Astrocyte (in vitro differentiated cells and primary cell): ENCODE data around the gene RAB11B.

Source experiments
- CTCF ChIP-seq: IDR thresholded peaks from 2 replicates; pipeline ENCODE4 v1.5.1; 2011; ENCODE audit warnings: low read depth, mild to moderate bottlenecking, inconsistent platforms, low read length, moderate library complexity; ENCODE audit not compliant: insufficient read depth
- EZH2 ChIP-seq: IDR thresholded peaks from 2 replicates; pipeline ENCODE4 v1.6.1; 2012; ENCODE audit warnings: mild to moderate bottlenecking, low read length, inconsistent platforms; ENCODE audit not compliant: insufficient read depth

DNA sequence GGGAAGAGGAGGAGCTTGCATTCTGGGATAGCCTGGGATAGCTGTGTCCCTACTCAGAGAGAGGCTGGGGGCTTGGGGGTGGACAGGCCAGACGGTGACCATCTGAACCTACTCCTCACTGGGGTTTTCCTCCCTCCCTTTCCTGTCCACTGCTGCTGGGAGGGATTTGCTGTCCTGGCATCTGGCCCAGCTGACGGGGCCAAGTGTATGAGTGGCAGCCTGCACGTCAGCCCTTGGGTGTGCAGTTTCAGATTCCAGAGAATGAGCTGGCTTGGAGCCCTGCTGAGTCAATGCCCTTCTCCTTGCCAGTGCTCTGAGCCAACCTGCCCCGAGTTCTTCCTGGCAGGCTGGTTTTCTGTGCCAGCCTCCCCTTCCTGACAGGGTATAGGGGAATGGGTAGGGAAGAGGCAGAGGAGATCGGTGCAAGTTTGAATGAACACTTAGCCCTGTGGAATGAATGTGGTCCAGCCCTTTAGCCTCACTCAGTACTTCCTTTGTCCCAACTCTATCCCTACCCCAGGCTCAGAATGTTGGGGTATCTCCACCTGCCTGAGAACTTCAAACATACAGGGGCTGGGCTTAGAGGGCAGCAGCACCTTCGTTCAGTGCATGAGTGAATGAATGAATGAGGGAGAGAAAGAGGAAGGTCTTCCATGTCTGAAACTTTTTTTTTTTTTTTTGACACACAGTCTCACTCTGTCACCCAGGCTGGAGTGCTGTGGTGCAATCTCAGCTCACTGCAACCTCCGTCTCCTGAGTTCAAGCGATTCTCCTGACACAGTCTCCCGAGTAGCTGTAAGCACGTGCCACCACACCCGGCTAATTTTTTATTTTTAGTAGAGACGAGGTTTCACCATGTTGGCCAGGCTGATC, 28.0 kb upstream of the RAB11B start:
- no peak for TF ChIP-seq CTCF
- TF ChIP-seq EZH2 = no peak
